IMR-90 (cell line): Measurements from ENCODE around the gene NDUFC2. TPM values are rescaled to one million over a fixed set of nuclear protein-coding genes. Genes with fewer than 3 reads are reported as not detected.

Experiments
- ATAC-seq: fragments of 200-7000 bp; cut with Tn5 transposase; 2 replicates; pipeline ENCODE4 v1.9.1; 2020; ENCODE audit warnings: low read depth, mild to moderate bottlenecking, moderate library complexity
- BruUV-seq: library from RNA; stranded (reverse); fragments of 400-500 nt; replicated peaks from 2 replicates; lab custom pipeline; 2021; lab: Mats Ljungman, UMichigan
- CTCF ChIA-PET: fragments of 300-600 bp; formaldehyde crosslinking; extraction: SDS; loops from one replicate; lab custom pipeline; 2021; ENCODE audit warnings: antibody characterized with exemption; lab: Yijun Ruan, JAX
- POLR2A ChIA-PET: fragments of 300-600 bp; sonication (Branson Sonifier 250); formaldehyde crosslinking; loops from one replicate; lab custom pipeline; 2022; ENCODE audit warnings: antibody characterized with exemption; ENCODE audit not compliant: unreplicated experiment; lab: Charles Lee
- DNase-seq: peaks from one replicate; pipeline ENCODE4 v3.0.0; 2013
- H2AFZ ChIP-seq: replicated peaks from 2 replicates; pipeline ENCODE3; 2013; ENCODE audit warnings: low read length, mild to moderate bottlenecking; ENCODE audit not compliant: poor library complexity
- H2AK5ac ChIP-seq: 2 replicates; pipeline ENCODE4 v1.6.1; 2013; ENCODE audit warnings: low read depth, low read length, inconsistent platforms
- H2AK9ac ChIP-seq: replicated peaks from 2 replicates; pipeline ENCODE3; 2013; ENCODE audit warnings: mild to moderate bottlenecking, low read depth, low read length, moderate library complexity; ENCODE audit not compliant: poor library complexity
- H2BK120ac ChIP-seq: 2 replicates; pipeline ENCODE4 v1.6.1; 2013; ENCODE audit warnings: low read depth, low read length, inconsistent platforms
- H2BK15ac ChIP-seq: 3 replicates; pipeline ENCODE4 v1.6.1; 2013; ENCODE audit warnings: low read depth, low read length, inconsistent platforms
- H2BK20ac ChIP-seq: 2 replicates; pipeline ENCODE4 v1.6.1; 2013; ENCODE audit warnings: low read depth, mild to moderate bottlenecking, inconsistent platforms, low read length, moderate library complexity
- H2BK5ac ChIP-seq: 2 replicates; pipeline ENCODE4 v1.6.1; 2013; ENCODE audit warnings: mild to moderate bottlenecking, low read depth, low read length, inconsistent platforms; ENCODE audit not compliant: poor library complexity, severe bottlenecking
- H3K14ac ChIP-seq: replicated peaks from 2 replicates; pipeline ENCODE4 v1.6.1; 2013; ENCODE audit warnings: low read depth, low read length, inconsistent platforms
- H3K18ac ChIP-seq: 2 replicates; pipeline ENCODE4 v1.6.1; 2013; ENCODE audit warnings: low read depth, low read length, control low read depth
- H3K23ac ChIP-seq: 2 replicates; pipeline ENCODE4 v1.6.1; 2013; ENCODE audit warnings: low read depth, low read length, inconsistent platforms
- H3K27ac ChIP-seq: 2 replicates; pipeline ENCODE4 v1.5.1; 2013; ENCODE audit warnings: mild to moderate bottlenecking, control low read depth, low read length; ENCODE audit not compliant: insufficient read depth
- H3K27me3 ChIP-seq: 2 replicates; pipeline ENCODE4 v1.6.1; 2013; ENCODE audit warnings: low read length; ENCODE audit not compliant: control insufficient read depth, insufficient read depth
- H3K36me3 ChIP-seq: 2 replicates; pipeline ENCODE4 v1.6.1; 2013; ENCODE audit warnings: low read length, mixed read lengths; ENCODE audit not compliant: control insufficient read depth, insufficient read depth
- H3K4ac ChIP-seq: 2 replicates; pipeline ENCODE4 v1.6.1; 2013; ENCODE audit warnings: low read depth, low read length, inconsistent platforms
- H3K4me1 ChIP-seq: 2 replicates; pipeline ENCODE4 v1.6.1; 2013; ENCODE audit warnings: low read length, mixed read lengths; ENCODE audit not compliant: control insufficient read depth, insufficient read depth
- H3K4me2 ChIP-seq: 2 replicates; pipeline ENCODE4 v1.6.1; 2013; ENCODE audit warnings: low read depth, mild to moderate bottlenecking, control low read depth, low read length, moderate library complexity
- H3K4me3 ChIP-seq: 2 replicates; pipeline ENCODE4 v1.5.1; 2013; ENCODE audit warnings: low read depth, mild to moderate bottlenecking, control low read depth, low read length, moderate library complexity; ENCODE audit not compliant: insufficient read depth
- H3K56ac ChIP-seq: 2 replicates; pipeline ENCODE4 v1.6.1; 2013; ENCODE audit warnings: low read length, inconsistent platforms; ENCODE audit not compliant: insufficient read depth; ENCODE audit errors: extremely low read depth
- H3K79me1 ChIP-seq, 2 experiments: 2 replicates each; pipeline ENCODE4 v1.6.1; 2013; ENCODE audit warnings: low read length in 2 of 2, inconsistent platforms in 1 of 2, low read depth in 1 of 2
- H3K9ac ChIP-seq: 2 replicates; pipeline ENCODE4 v1.6.1; 2013; ENCODE audit warnings: low read depth, low read length, control low read depth
- H3K9me1 ChIP-seq: 2 replicates; pipeline ENCODE4 v1.6.1; 2013; ENCODE audit warnings: low read length, inconsistent platforms; ENCODE audit not compliant: insufficient read depth
- H3K9me3 ChIP-seq: 2 replicates; pipeline ENCODE4 v1.6.1; 2013; ENCODE audit warnings: low read length; ENCODE audit not compliant: control insufficient read depth, insufficient read depth
- H4K20me1 ChIP-seq: 2 replicates; pipeline ENCODE4 v1.6.1; 2013; ENCODE audit warnings: low read length, inconsistent platforms; ENCODE audit not compliant: insufficient read depth
- H4K5ac ChIP-seq: 2 replicates; pipeline ENCODE4 v1.6.1; 2013; ENCODE audit warnings: mild to moderate bottlenecking, low read depth, low read length, control low read depth
- H4K8ac ChIP-seq, 2 experiments: 2 replicates each; pipeline ENCODE4 v1.6.1; 2013; ENCODE audit warnings: low read depth in 2 of 2, low read length in 2 of 2, control low read depth in 1 of 2, inconsistent platforms in 1 of 2
- H4K91ac ChIP-seq: 2 replicates; pipeline ENCODE4 v1.6.1; 2013; ENCODE audit warnings: low read depth, low read length, inconsistent platforms; ENCODE audit not compliant: insufficient read depth
- BHLHE40 ChIP-seq: fragments of 150-350 bp; IDR thresholded peaks from 2 replicates; pipeline ENCODE4 v1.6.1; 2016; ENCODE audit warnings: mild to moderate bottlenecking, low read depth, low read length
- CEBPB ChIP-seq: IDR thresholded peaks from 2 replicates; pipeline ENCODE4 v1.6.1; 2012; ENCODE audit warnings: low read depth, low read length, improper control_type of control experiment
- CHD1 ChIP-seq: IDR thresholded peaks from 2 replicates; pipeline ENCODE4 v1.6.1; 2012; ENCODE audit warnings: low read depth, low read length, improper control_type of control experiment
- FOS ChIP-seq: fragments of 150-350 bp; IDR thresholded peaks from 2 replicates; pipeline ENCODE4 v1.6.1; 2016; ENCODE audit warnings: low read depth, low read length
- MAFK ChIP-seq: IDR thresholded peaks from 2 replicates; pipeline ENCODE4 v1.6.1; 2012; ENCODE audit warnings: low read depth, low read length, improper control_type of control experiment
- MAZ ChIP-seq: IDR thresholded peaks from 2 replicates; pipeline ENCODE4 v1.6.1; 2012; ENCODE audit warnings: low read depth, mild to moderate bottlenecking, low read length, improper control_type of control experiment, moderate library complexity, borderline replicate concordance
- MXI1 ChIP-seq: IDR thresholded peaks from 2 replicates; pipeline ENCODE4 v1.6.1; 2012; ENCODE audit warnings: low read depth, mild to moderate bottlenecking, low read length, moderate library complexity, borderline replicate concordance
- NFE2L2 ChIP-seq: fragments of 150-350 bp; IDR thresholded peaks from 2 replicates; pipeline ENCODE4 v1.6.1; 2016; ENCODE audit warnings: low read depth, mild to moderate bottlenecking, low read length
- POLR2A ChIP-seq: IDR thresholded peaks from 2 replicates; pipeline ENCODE4 v1.6.1; 2012; ENCODE audit warnings: mild to moderate bottlenecking, low read depth, low read length
- RAD21 ChIP-seq: IDR thresholded peaks from 2 replicates; pipeline ENCODE4 v1.6.1; 2012; ENCODE audit warnings: low read length, improper control_type of control experiment
- RCOR1 ChIP-seq: IDR thresholded peaks from 2 replicates; pipeline ENCODE4 v1.6.1; 2012; ENCODE audit warnings: mild to moderate bottlenecking, low read length, improper control_type of control experiment; ENCODE audit not compliant: insufficient replicate concordance
- RFX5 ChIP-seq: IDR thresholded peaks from 2 replicates; pipeline ENCODE4 v1.8.0; 2012; ENCODE audit warnings: low read depth, mild to moderate bottlenecking, low read length, moderate library complexity
- SMC3 ChIP-seq: fragments of 150-350 bp; IDR thresholded peaks from 2 replicates; pipeline ENCODE4 v1.6.1; 2016; ENCODE audit warnings: low read depth, mild to moderate bottlenecking, antibody characterized with exemption, low read length, moderate library complexity
- WGBS, 2 experiments: methylation state at CpG; one replicate each; pipeline versions ENCODE4 v1.1.5 to v1.1.7; 2013; ENCODE audit warnings: missing lambda C conversion rate in 2 of 2; ENCODE audit not compliant: insufficient read length in 1 of 2; ENCODE audit errors: extremely low coverage in 2 of 2; 5-methylcytosine and 5-hydroxymethylcytosine counted together
- dilution Hi-C: fragments of 300-500 bp; cut with HindIII; formaldehyde crosslinking; loops from one replicate; pipeline ENCODE4 v1.14.3; 2018; ENCODE audit warnings: low sequenced_read_pairs; ENCODE audit not compliant: unreplicated experiment
- in situ Hi-C: fragments of 300-500 bp; cut with MboI; formaldehyde crosslinking; loops from 3 replicates; pipeline ENCODE4 v1.14.3; 2019; ENCODE audit warnings: low sequenced_read_pairs, inconsistent platforms, mixed read lengths
- intact Hi-C: fragments of 100-400 bp; cut with micrococcal nuclease; formaldehyde crosslinking; loops from 2 replicates; pipeline ENCODE4 v1.10.0; 2022
- polyA plus RNA-seq, 3 experiments: library from polyadenylated mRNA; depleted of rRNA; stranded (reverse); fragments of >200 nt; gene quantifications; 2 replicates each; pipeline ENCODE4 v1.2.3, GENCODE V29; 2012; ENCODE audit warnings: low replicate concordance in 1 of 3
- total RNA-seq: library from RNA; depleted of rRNA; stranded (reverse); fragments of >200 nt; gene quantifications from 2 replicates; pipeline ENCODE4 v1.2.3, GENCODE V29; 2012
- TF ChIP-seq, protein P1 (sequence below): fragments of 150-350 bp; IDR thresholded peaks from 2 replicates; pipeline ENCODE4 v1.6.1; 2016; ENCODE audit warnings: low read depth, mild to moderate bottlenecking, low read length, moderate library complexity, borderline replicate concordance
- TF ChIP-seq, protein P2 (sequence below): fragments of 150-350 bp; IDR thresholded peaks from 2 replicates; pipeline ENCODE4 v1.6.1; 2017; ENCODE audit warnings: mild to moderate bottlenecking, antibody characterized with exemption, low read length, low read depth
- TF ChIP-seq, protein P3 (sequence below): conservative IDR thresholded peaks from 2 replicates; pipeline ENCODE4 v1.5.1; 2012; ENCODE audit warnings: mild to moderate bottlenecking, low read depth, low read length, improper control_type of control experiment

NDUFC2 gene
- total and polyA plus RNA-seq, 2 of the 4 experiments (the other 2 are of a cell fraction) = 146 to 340 TPM

DNA sequence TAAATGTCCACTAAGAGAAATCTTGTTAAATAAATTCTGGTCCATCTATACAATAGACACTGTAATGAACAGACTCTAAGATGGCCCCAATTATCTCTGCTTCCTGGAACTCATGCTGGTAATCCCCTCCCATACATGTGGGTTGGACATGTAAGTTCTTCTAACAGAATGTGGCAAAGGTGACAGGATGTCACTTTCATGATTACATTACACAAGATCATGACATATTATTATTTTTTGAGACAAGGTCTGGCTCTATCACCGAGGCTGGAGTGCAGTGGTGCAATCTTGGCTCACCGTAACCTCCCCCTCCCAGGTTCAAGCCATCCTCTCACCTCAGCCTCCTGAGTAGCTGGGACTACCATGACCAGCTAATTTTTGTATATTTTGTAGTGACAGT lies 14.6 kb upstream of the NDUFC2 start:
- Histone ChIP-seq H4K5ac (no peak overlapping the region), H3K4me3 (no peak overlapping the region), H2BK20ac (no peak overlapping the region), H2BK5ac (no peak overlapping the region), H2AK5ac (no peak overlapping the region), H3K79me1 (no peaks in the 10 kb centered on the region), H3K27me3 (no peaks in the 10 kb centered on the region), H3K9me1 (no peaks in the 10 kb centered on the region), H3K27ac (no peak overlapping the region), H3K23ac (no peak overlapping the region), H4K20me1 (no peaks in the 10 kb centered on the region), H3K36me3 (peaks cover 12% of the 10 kb centered on the region), H4K8ac (no peak overlapping the region), H3K4me2 (no peak overlapping the region), H3K9me3 (no peaks in the 10 kb centered on the region), H3K4ac (no peak overlapping the region), H2BK120ac (no peak overlapping the region), H3K56ac (no peak overlapping the region), H3K14ac (no peak overlapping the region), H2AFZ (no peak overlapping the region), H3K18ac (no peak overlapping the region), H4K91ac (no peak overlapping the region), H2AK9ac (no peak overlapping the region), H3K4me1 (no peaks in the 10 kb centered on the region), H2BK15ac (no peak overlapping the region), H3K9ac (no peak overlapping the region)
- ChIA-PET POLR2A (no interaction called here), CTCF (no interaction called here)
- in situ Hi-C loops = no loop called here
- dilution Hi-C loops = no loop called here
- TF ChIP-seq, protein P1, sequence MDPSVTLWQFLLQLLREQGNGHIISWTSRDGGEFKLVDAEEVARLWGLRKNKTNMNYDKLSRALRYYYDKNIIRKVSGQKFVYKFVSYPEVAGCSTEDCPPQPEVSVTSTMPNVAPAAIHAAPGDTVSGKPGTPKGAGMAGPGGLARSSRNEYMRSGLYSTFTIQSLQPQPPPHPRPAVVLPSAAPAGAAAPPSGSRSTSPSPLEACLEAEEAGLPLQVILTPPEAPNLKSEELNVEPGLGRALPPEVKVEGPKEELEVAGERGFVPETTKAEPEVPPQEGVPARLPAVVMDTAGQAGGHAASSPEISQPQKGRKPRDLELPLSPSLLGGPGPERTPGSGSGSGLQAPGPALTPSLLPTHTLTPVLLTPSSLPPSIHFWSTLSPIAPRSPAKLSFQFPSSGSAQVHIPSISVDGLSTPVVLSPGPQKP = no peak
- TF ChIP-seq RFX5 (no peak), CHD1 (no peak), RAD21 (no peak), RCOR1 (no peak), SMC3 (no peak), MAFK (no peak), POLR2A (no peak), FOS (no peak), CEBPB (no peak), MAZ (no peak), BHLHE40 (no peak), NFE2L2 (no peak), MXI1 (no peak)
- TF ChIP-seq, protein P2, sequence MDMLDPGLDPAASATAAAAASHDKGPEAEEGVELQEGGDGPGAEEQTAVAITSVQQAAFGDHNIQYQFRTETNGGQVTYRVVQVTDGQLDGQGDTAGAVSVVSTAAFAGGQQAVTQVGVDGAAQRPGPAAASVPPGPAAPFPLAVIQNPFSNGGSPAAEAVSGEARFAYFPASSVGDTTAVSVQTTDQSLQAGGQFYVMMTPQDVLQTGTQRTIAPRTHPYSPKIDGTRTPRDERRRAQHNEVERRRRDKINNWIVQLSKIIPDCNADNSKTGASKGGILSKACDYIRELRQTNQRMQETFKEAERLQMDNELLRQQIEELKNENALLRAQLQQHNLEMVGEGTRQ = no peak
- TF ChIP-seq, protein P3, sequence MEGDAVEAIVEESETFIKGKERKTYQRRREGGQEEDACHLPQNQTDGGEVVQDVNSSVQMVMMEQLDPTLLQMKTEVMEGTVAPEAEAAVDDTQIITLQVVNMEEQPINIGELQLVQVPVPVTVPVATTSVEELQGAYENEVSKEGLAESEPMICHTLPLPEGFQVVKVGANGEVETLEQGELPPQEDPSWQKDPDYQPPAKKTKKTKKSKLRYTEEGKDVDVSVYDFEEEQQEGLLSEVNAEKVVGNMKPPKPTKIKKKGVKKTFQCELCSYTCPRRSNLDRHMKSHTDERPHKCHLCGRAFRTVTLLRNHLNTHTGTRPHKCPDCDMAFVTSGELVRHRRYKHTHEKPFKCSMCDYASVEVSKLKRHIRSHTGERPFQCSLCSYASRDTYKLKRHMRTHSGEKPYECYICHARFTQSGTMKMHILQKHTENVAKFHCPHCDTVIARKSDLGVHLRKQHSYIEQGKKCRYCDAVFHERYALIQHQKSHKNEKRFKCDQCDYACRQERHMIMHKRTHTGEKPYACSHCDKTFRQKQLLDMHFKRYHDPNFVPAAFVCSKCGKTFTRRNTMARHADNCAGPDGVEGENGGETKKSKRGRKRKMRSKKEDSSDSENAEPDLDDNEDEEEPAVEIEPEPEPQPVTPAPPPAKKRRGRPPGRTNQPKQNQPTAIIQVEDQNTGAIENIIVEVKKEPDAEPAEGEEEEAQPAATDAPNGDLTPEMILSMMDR = no peak
- no CpG with 5 or more reads among the region's 2 CpGs for WGBS, 2 experiments
- ATAC-seq = no peak
- no peak for DNase-seq
- intact Hi-C loops = no loop called here
- BruUV-seq = no TSS peak
